Inflammatory macrophage treated with lipopolysaccharide for 4 hours (primary cell): ENCODE results near the gene CLDN1.

ENCODE experiments used
- DNase-seq: peaks from one replicate; pipeline ENCODE4 v3.0.0-alpha.2; 2020

The CLDN1 gene

DNA sequence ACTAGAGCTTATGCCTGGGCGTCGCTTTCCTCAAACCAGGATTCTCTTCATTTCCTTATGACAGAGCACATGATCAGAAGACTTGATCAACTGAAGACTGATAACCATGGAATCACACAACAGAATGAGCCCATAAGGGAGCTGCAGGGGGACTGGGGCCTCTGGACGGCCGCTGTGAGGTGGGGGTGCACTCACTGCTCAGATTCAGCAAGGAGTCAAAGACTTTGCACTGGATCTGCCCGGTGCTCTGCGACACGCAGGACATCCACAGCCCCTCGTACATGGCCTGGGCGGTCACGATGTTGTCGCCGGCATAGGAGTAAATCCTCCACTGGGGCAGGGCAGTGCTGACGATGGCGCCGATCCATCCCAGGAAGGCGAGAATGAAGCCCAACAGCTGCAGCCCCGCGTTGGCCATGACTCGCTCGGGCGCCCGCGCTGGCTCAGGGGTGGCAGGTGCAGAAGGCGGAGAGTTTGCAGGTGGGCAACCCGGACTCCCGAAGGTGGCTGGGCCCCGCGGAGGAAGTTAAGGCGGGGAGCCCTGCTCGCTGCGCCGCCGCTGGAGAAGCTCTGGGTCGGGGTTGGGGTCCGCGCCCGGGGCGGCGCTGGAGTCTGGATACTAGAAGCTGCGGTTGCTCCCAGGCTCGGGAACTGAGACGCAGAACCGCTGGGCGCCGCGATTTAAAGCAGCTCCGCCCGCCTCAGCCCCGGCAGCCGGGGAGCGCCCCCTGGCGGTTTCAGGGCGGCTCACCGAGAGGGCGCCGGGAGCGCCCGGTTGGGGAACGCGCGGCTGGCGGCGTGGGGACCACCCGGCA lies at the start of gene CLDN1:
CLDN1 (minus strand) TSS at position 658 of the 815 bp plus-strand sequence; CDS start at position 418, 240 bp downstream.
- DNase-seq: peak; percentile 74

DNA sequence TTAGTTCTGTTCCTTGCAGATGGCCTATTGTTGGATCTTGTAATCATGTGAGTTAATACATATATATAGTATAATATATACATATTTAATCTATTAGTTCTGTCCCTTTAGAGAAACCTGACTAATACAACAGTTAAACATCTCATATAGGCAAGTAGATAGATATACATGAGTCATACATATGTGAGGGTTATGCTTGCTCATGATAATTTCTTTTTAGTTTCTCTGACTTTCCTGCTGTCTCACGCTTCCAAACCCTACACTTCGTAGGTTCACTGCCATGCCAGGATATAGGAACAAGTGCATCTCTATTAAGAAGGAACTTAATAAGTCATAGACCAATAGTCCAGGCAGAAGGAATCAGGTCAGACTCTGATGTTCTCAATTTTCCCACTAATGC lies 48.9 kb upstream of the CLDN1 start:
- DNase-seq: no peak

GRCh38 chr3:190370369-190370768 lies 48.1 kb upstream of the CLDN1 start:
- no peak for DNase-seq

GRCh38 chr3:190369668-190370295 lies 47.5 kb upstream of the CLDN1 start:
- no peak for DNase-seq

DNA sequence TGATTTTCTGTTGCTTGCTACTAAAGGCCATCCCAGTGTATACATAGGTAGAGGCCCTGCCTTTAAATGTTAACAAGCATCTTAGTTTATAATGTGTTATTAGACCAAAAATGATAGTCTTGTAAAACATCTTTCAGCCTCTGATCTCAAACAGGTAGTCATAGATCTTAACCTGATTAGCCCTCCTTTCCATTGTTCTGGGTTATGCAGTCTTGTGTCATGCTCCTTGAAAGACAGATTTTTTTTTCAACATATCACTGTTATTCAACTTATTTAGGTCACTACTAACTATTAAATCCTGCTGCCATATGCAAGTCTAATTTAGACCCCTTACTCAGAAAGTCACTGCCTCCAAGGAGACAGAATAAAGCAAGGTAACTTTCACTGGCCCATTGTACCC lies 46.6 kb upstream of the CLDN1 start:
- no peak for DNase-seq

- DNase-seq: no peak
These were observed 43.9 kb upstream of the CLDN1 start for GRCh38 chr3:190366133-190366532.

GRCh38 chr3:190362258-190362657 lies 40.0 kb upstream of the CLDN1 start:
- DNase-seq: no peak

DNA sequence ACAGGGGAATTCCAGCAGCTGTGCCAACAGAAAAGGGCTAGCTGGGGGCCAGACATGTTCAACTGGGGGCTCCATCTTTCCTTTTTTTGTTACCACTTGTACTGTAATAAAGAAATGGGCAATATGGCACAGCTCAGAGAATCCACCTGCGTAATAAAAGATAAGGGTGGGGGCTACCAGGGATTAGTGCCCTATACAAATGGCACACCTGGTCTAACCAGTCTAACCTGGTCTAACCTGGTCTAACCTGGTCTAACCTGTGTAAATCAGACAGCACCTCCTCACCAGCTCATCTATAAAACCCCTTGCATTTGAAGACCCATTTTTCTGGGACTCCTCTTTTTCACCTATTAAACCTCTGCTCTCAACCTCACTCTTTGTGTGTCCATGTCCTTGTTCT lies 39.5 kb upstream of the CLDN1 start:
- DNase-seq: no peak

- DNase-seq: no peak
These were observed 38.0 kb upstream of the CLDN1 start for GRCh38 chr3:190360228-190360627.

DNA sequence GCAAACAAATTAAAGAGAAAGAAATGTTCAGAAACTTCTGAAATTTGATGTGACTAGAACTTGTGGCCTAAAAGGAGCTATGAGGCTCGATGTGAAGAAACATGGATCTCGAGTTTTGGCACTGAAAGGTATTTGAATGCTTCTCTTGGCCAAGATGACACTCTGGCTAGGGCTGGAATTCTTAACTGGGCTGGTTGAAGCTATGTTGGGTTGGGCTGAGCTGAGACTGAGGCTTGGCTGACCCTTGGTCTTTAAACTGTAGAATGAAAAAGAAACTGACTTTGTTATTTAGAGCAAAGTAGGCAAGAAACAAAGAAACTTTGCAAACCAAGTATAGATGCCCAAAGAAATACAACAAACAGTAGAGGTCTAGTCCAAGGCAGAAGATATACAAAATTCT lies 37.6 kb upstream of the CLDN1 start:
- DNase-seq: no peak

GRCh38 chr3:190357468-190357867 lies 35.2 kb upstream of the CLDN1 start:
- no peak for DNase-seq

GRCh38 chr3:190356246-190356645 lies 34.0 kb upstream of the CLDN1 start:
- DNase-seq: no peak

- no peak for DNase-seq
These were observed 30.7 kb upstream of the CLDN1 start for GRCh38 chr3:190352861-190353457.

GRCh38 chr3:190346541-190346940 lies 24.3 kb upstream of the CLDN1 start:
- DNase-seq: no peak

DNA sequence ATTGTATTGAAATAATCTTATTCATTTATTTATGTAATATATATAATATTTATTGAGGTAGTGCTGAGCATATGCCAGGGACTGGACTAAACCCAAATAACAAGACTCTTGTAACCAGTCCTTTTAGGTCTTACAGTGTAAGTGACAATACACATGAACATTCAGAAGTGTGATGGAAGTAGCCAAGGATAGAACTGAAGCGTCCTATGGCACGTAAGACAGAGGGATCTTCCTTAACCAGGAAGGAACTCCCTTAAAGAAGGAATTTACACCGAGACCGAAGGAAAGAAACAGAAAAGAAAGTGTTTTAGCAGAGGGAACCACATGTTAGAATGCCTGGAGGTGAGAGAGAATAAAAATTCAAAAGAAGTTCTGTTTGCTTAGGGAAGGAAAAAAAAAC lies 23.6 kb upstream of the CLDN1 start:
- no peak for DNase-seq

DNA sequence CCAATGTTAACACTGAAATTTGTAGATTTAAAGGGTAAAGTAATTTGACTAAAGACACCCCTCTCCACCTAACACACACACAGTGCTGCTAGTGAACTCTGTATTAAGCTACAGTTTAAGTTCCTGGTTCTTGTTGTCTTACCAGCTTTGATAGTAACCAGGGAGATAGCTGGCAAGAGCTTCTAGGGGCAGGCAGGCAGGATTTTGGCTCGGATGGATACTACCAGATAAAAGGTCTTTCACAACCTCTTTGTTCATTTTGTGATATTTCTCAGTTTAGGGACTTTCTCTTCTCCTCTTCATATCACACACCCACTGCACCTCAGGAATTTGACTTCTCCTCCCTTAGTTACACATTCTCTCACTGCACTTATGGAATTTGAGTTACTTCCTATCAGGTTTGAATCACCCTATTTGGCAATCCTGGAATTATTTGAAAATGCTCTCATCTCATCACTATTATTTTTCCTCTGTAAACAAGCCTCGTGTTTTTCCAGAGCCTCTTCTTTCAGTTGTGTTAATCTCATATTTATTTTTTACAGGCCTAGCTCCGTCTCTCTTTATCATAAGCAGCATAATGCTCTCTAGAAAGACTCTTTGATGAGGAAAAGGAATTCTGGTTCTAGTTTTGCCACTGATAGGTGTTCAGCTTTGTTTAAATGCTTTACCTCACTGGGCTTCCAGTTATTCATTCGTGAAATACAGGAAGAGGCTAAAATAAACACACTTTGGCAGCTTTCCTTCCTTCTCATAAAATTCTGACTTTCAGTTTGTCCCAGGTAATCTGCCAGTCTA lies 23.0 kb upstream of the CLDN1 start:
- peak; percentile 68 for DNase-seq

GRCh38 chr3:190340071-190340470 lies 17.8 kb upstream of the CLDN1 start:
- DNase-seq: no peak

- peak; percentile 33 for DNase-seq
These were observed 16.9 kb upstream of the CLDN1 start for GRCh38 chr3:190339130-190339529.

GRCh38 chr3:190338717-190339116 lies 16.5 kb upstream of the CLDN1 start:
- DNase-seq: no peak

DNA sequence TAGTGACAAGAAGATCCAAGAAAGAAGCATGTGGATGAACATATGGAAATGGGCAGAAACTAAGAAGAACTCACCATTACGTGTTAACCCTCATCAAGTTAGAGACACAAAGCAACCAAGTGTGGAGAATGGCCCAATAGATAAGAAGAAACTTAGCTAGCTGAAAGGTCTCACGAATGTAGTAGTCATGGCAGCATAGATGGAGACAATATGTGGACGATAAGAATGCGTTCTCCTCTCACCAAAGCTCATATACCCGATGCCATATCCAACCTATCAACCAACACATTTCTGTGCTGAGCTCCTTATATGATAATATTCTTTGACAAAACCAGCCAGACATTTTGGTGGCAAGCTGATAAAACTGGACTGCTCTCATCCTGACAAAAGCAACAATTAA lies 15.1 kb upstream of the CLDN1 start:
- no peak for DNase-seq

DNA sequence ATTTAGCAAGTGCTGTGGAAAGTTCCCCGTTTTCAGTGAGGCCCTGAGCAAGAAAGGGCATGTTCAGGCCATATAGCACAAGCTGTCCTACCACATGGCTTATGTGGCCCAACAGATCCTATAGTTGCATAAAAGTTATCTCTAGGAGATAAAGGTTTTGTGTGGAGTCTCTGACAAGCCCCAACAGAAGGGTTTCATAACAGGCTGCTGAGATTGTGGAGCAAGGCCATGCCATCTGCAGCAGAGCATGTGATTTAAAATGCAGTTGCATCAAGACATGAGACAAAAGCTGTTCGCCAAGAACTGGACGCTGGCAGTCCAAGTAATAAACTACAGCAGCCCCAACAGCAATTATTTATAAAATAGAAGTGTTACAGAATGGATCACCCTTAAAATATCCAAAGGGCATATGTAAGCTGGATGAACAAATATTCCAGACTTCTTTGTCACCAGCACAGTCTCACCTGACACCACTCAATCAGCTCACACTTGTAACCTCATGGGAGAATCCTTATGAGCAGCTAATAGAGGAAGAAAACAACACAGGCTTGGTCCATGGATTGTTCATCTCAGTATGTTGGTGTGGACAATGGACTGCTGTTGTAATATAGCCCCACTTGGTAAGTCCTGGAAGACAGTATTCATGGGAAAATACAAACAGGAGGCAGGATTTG lies 14.4 kb upstream of the CLDN1 start:
- no peak for DNase-seq

GRCh38 chr3:190333961-190334360 lies 11.7 kb upstream of the CLDN1 start:
- no peak for DNase-seq
